K562 (cell line): Measurements from ENCODE around the gene PDCD6IP. TPM values are rescaled to one million over a fixed set of nuclear protein-coding genes. Genes with fewer than 3 reads are reported as not detected.

ENCODE experiments used
- ATF2 ChIP-seq: sonication (generic); formaldehyde crosslinking; IDR thresholded peaks from 2 replicates; pipeline ENCODE4 v1.8.1; 2022; ENCODE audit warnings: missing genetic modification reagents
- BDP1 ChIP-seq: IDR thresholded peaks from 3 replicates; pipeline ENCODE4 v1.6.1; 2011; ENCODE audit not compliant: insufficient read length, insufficient read depth
- CUX1 ChIP-seq: fragments of 200-800 bp; sonication (Bioruptor generic); IDR thresholded peaks from 2 replicates; pipeline ENCODE4 v1.6.1; 2016; ENCODE audit warnings: missing genetic modification characterization, missing compliant biosample characterization
- DNMT1 ChIP-seq: fragments of 450-650 bp; IDR thresholded peaks from 2 replicates; pipeline ENCODE4 v1.6.1; 2016; ENCODE audit warnings: antibody characterized with exemption, mild to moderate bottlenecking
- ELK1 ChIP-seq: sonication (generic); formaldehyde crosslinking; IDR thresholded peaks from 2 replicates; pipeline ENCODE4 v1.8.1; 2022; ENCODE audit warnings: missing genetic modification reagents
- HMG20A ChIP-seq: fragments of 450-650 bp; formaldehyde crosslinking; conservative IDR thresholded peaks from 2 replicates; pipeline ENCODE4 v1.4.0; 2020; ENCODE audit warnings: mild to moderate bottlenecking, mixed read lengths
- KLF10 ChIP-seq: fragments of 250-450 bp; sonication (Bioruptor Pico); IDR thresholded peaks from 2 replicates; pipeline ENCODE4 v1.6.1; 2021; ENCODE audit warnings: matching md5 sums
- NCOA2 ChIP-seq, 2 experiments: fragments of 450-650 bp; IDR thresholded peaks; 2 replicates each; pipeline ENCODE4 v1.6.1; 2018; ENCODE audit warnings: mild to moderate bottlenecking in 2 of 2, moderate library complexity in 1 of 2; ENCODE audit not compliant: partially characterized antibody in 2 of 2
- NKRF ChIP-seq: fragments of 450-650 bp; IDR thresholded peaks from 2 replicates; pipeline ENCODE4 v1.6.1; 2016; ENCODE audit warnings: borderline replicate concordance
- PHTF2 ChIP-seq: fragments of 250-450 bp; sonication (Bioruptor Pico); IDR thresholded peaks from 2 replicates; pipeline ENCODE4 v1.5.0; 2021; ENCODE audit warnings: mild to moderate bottlenecking
- ZNF23 ChIP-seq: fragments of 250-450 bp; sonication (Bioruptor Pico); IDR thresholded peaks from 2 replicates; pipeline ENCODE4 v1.4.0; 2020; ENCODE audit warnings: mild to moderate bottlenecking
- ZNF282 ChIP-seq: sonication (generic); formaldehyde crosslinking; IDR thresholded peaks from 2 replicates; pipeline ENCODE4 v1.8.1; 2023; ENCODE audit warnings: missing genetic modification reagents
- ZNF316 ChIP-seq: fragments of 450-650 bp; IDR thresholded peaks from 2 replicates; pipeline ENCODE4 v1.6.1; 2016
- ZNF431 ChIP-seq: sonication (generic); formaldehyde crosslinking; IDR thresholded peaks from 2 replicates; pipeline ENCODE4 v1.8.0; 2022; ENCODE audit warnings: mild to moderate bottlenecking, missing genetic modification reagents
- polyA plus RNA-seq, 8 experiments: library from polyadenylated mRNA; depleted of rRNA in 4 of 8; stranded (reverse) in 5 of 8; unstranded in 3 of 8; fragments of >200 nt; fragmentation: Nextera tagmentation in 2 of 8; fragmentation: Illumina TruSeq in 1 of 8; extraction: Ambion mirVana in 2 of 8; extraction: Trizol in 1 of 8; gene quantifications; 2 replicates each; pipeline versions ENCODE4 v1.2.1 to v1.2.3, GENCODE V29; 2011 to 2014; ENCODE audit warnings: inconsistent platforms in 1 of 8, missing spikeins in 1 of 8
- total RNA-seq, 7 experiments: library from RNA; depleted of rRNA in 6 of 7; stranded (reverse); fragments of >200 nt in 6 of 7; fragmentation: Illumina TruSeq in 2 of 7; extraction: Trizol in 2 of 7; gene quantifications; 2 replicates each; pipeline versions ENCODE4 v1.2.1 to v1.2.3, GENCODE V29; 2011 to 2021; ENCODE audit warnings: low replicate concordance in 1 of 7
- TF ChIP-seq, protein P1 (sequence below): fragments of 450-650 bp; formaldehyde crosslinking; IDR thresholded peaks from 2 replicates; pipeline ENCODE4 v1.4.0; 2020; ENCODE audit warnings: mild to moderate bottlenecking, moderate library complexity
- TF ChIP-seq, protein P2 (sequence below): sonication (generic); formaldehyde crosslinking; IDR thresholded peaks from 2 replicates; pipeline ENCODE4 v1.9.0; 2022; ENCODE audit warnings: mild to moderate bottlenecking, missing genetic modification reagents

The PDCD6IP gene
- total and polyA plus RNA-seq, 9 of the 15 experiments (the other 6 are each of a cell fraction or from before 2014, with no cell fraction given): 40.2 to 302 (median 122) TPM

- TF ChIP-seq NCOA2 (IDR thresholded peaks at IDR 0.05; ENCODE audit: partially characterized antibody in 2 of 2) (peak; percentile 80 to 87), BDP1 (no peak), PHTF2 (CRISPR knock-in tag) (no peak), CUX1 (CRISPR knock-in tag) (peak; percentile 87), ZNF431 (CRISPR knock-in tag) (no peak), HMG20A (CRISPR knock-in tag) (no peak), KLF10 (CRISPR knock-in tag) (peak; percentile 65; the same call in 1 of the 2 replicates), ELK1 (CRISPR knock-in tag) (no peak), ZNF282 (no peak), DNMT1 (peak; percentile 65; the same call in 1 of the 2 replicates), NKRF (no peak), ZNF23 (no peak), ATF2 (CRISPR knock-in tag) (no peak), ZNF316 (peak; percentile 98)
- TF ChIP-seq, protein P1, sequence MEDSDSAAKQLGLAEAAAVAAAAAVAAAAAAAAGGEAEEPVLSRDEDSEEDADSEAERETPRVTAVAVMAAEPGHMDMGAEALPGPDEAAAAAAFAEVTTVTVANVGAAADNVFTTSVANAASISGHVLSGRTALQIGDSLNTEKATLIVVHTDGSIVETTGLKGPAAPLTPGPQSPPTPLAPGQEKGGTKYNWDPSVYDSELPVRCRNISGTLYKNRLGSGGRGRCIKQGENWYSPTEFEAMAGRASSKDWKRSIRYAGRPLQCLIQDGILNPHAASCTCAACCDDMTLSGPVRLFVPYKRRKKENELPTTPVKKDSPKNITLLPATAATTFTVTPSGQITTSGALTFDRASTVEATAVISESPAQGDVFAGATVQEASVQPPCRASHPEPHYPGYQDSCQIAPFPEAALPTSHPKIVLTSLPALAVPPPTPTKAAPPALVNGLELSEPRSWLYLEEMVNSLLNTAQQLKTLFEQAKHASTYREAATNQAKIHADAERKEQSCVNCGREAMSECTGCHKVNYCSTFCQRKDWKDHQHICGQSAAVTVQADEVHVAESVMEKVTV (CRISPR knock-in tag): no peak
- TF ChIP-seq, protein P2, sequence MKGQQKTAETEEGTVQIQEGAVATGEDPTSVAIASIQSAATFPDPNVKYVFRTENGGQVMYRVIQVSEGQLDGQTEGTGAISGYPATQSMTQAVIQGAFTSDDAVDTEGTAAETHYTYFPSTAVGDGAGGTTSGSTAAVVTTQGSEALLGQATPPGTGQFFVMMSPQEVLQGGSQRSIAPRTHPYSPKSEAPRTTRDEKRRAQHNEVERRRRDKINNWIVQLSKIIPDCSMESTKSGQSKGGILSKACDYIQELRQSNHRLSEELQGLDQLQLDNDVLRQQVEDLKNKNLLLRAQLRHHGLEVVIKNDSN (CRISPR knock-in tag): no peak
Observed at GRCh38 chr3:33900809-33901505, 102.5 kb downstream of the PDCD6IP start (continued).
